HG03378 (cell line): ENCODE measurements around the gene CDC42BPA.
"Not testable (repeated sequence)": the region's sequence is repeated elsewhere in the genome, so short reads cannot be mapped to it uniquely, and the experiment has no call there.

Experiments used
- ATAC-seq: cut with Tn5 transposase; IDR thresholded peaks from one replicate; pipeline ENCODE4 v1.9.1; 2021; ENCODE audit warnings: mild to moderate bottlenecking, moderate library complexity; ENCODE audit not compliant: unreplicated experiment

Gene CDC42BPA, protein sequence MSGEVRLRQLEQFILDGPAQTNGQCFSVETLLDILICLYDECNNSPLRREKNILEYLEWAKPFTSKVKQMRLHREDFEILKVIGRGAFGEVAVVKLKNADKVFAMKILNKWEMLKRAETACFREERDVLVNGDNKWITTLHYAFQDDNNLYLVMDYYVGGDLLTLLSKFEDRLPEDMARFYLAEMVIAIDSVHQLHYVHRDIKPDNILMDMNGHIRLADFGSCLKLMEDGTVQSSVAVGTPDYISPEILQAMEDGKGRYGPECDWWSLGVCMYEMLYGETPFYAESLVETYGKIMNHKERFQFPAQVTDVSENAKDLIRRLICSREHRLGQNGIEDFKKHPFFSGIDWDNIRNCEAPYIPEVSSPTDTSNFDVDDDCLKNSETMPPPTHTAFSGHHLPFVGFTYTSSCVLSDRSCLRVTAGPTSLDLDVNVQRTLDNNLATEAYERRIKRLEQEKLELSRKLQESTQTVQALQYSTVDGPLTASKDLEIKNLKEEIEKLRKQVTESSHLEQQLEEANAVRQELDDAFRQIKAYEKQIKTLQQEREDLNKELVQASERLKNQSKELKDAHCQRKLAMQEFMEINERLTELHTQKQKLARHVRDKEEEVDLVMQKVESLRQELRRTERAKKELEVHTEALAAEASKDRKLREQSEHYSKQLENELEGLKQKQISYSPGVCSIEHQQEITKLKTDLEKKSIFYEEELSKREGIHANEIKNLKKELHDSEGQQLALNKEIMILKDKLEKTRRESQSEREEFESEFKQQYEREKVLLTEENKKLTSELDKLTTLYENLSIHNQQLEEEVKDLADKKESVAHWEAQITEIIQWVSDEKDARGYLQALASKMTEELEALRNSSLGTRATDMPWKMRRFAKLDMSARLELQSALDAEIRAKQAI (N-terminal part only)

DNA sequence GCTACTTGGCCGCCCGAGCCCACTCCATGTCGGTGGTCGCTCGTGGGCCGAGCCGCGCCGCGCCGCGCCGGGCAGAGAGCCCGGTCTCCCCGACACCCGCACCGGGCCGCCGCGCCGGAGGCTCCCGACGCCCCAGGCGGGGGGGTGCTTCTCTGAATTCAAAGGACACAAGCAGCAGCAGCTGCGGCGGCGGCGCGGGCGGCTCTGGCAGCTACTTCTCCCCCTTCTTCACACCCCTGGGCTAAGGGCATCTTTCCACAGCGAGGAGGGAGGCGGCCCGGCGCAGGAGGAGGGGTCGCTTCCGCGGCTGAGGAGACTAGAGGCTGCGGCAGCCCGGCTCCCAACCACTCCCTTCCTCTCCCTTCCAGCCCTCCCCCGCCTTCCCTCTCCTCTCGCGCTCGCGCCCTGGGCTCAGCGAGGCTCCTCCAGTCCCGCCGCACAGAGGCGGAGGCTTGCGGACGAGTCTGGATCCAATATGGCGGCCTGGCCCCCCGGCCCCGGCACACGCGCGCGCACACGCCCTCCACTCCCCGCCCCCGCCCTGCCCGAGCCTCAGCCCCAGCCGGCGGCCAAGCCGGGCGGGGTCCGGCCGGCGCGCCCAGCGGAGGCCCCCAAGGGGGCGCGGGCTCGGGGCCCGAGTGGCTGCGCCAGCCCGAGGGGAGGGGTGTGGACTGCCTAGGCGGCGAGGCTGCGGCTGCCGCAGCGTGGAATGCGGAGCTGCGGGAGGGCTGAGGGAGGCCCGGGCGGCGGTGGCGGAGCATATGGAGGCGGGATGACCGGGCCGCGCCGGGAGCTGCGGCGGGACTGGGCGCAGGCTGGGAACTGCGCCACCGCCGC is at the start of gene CDC42BPA:
CDC42BPA (minus strand) TSS at position 477 of the 837 bp plus-strand sequence. CDS start 1,310 bp downstream, outside the sequence.
- ATAC-seq: no peak

DNA sequence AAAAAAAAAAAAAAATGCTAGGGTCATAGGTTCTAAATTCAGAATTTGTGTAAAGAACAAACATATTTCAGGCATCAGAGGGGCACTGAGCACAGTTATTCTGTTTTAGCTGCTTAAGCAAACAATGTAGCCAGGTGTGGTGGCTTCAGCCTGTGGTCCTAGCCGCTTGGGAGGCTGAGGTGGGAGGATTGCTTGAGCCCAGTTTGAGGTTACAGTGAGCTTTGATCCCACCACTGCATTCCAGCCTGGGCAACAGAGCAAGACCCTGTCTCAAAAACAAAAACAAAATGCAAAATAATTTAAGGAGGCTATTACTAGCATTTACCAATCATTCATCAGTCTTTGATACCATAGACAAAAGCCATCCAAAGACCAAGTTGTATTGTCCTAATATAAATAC is 49.7 kb upstream of the CDC42BPA start:
- ATAC-seq: no peak

DNA sequence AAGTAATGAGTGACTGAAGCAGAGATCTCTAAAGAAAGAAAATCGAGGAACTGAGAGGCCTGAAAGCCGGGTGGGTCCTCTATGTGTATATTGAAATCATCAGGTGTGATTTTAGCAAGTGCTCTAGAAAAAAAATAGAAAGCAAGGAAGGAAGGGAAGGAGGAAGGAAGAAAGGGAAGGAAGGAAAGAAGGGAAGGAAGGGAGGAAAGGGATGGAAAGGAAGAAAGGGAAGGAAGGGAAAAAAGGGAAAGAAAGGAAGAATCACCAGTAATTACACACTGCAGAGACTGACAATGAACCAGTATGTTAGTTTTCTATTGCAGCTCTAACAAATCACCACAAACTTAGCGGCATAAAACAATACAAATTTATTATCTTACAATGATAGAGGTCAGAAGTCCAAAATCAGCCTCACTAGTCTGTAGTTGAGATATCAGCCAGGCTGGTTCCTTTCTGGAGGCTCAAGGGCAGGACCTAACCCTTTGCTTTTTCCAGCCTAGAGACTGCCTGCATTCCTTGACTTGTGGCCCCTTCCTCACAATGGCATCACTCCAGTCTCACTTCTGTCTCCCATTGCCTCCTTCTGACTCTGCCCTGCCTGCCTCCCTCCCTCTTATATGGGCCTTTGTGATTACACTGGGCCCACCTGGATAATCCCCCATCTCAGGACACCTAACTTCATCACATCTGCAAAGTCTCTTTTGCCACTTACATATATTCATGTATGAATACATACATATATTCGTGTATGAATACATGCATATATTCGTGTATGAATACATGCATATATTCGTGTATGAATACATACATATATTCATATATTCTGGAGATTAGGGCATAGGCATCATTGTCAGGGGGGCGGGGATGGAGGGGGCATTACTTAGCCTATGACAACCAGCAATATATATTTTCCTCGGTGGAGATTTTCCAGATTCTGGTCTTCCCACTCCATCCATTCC is 47.5 kb upstream of the CDC42BPA start:
- ATAC-seq: no peak

DNA sequence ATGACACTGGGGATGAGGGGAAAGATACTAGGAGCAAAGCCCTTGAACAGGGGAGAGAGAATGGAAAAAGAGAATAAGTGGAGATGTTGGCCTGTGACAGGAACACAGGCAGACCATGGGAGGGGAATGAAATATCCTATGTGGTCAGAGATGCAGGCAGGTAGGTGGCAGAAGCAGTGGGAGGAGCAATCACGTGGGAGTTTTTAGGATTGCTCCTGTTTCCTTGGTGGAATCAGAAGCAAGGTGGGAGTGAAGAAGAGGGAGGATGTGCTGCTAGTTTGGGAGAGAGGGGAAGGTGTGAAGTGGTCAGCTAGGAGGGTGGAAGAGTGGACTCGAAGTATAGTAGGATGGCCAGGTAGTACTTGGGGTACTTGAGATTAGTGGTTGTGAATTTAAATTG is 46.4 kb upstream of the CDC42BPA start:
- ATAC-seq: no peak

DNA sequence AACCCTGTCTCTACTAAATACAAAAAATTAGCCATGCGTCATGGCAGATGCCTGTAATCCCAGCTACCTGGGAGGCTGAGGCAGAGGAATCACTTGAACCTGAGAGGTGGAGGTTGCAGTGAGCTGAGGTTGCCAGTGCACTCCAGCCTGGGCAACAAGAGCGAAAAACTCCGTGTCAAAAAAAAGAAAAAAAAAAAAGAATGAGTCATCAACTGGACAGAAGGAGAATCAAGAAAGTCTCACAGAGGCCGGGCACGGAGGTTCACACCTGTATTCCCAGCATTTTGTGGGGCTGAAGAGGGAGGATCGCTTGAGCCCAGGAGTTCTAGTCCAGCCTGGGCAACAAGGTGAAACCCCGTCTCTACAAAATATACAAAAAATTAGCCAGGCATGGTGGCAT is 45.5 kb upstream of the CDC42BPA start:
- ATAC-seq: no peak

DNA sequence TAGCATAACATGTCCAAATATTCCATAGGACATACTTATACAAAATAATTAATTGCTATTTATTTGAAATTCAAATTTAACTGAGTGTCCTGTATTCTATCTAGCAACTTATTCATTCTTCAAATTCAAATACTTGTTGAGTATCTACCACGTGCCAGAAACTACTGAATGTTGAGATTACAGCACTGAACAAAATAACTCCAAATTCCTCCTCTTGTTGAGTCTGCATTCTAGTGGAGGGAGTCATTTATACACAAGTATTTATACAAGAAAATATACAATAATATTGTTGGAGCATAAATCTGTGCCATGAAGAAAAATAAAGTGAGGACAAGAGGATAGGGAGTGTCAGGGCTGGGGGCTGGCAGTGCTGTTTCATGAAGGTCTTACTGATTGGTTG is 43.7 kb upstream of the CDC42BPA start:
- no peak for ATAC-seq

DNA sequence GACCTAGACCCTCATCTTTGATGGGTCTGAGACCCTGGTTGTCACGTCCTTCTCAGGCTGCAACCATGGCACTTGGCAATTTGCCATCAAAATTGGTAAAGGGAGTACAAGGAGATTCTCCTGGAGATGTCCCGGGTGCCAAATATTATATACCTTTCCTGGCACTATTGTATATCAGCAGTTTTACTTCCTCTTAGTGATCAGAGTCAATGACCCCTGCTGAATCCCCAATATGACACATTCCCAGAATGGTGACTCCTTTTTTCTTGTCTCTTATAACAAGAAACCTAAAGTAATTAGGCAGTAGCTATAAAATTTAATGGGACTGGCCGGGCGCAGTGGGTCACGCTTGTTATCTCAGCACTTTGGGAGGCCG is 39.6 kb upstream of the CDC42BPA start:
- ATAC-seq: no peak

DNA sequence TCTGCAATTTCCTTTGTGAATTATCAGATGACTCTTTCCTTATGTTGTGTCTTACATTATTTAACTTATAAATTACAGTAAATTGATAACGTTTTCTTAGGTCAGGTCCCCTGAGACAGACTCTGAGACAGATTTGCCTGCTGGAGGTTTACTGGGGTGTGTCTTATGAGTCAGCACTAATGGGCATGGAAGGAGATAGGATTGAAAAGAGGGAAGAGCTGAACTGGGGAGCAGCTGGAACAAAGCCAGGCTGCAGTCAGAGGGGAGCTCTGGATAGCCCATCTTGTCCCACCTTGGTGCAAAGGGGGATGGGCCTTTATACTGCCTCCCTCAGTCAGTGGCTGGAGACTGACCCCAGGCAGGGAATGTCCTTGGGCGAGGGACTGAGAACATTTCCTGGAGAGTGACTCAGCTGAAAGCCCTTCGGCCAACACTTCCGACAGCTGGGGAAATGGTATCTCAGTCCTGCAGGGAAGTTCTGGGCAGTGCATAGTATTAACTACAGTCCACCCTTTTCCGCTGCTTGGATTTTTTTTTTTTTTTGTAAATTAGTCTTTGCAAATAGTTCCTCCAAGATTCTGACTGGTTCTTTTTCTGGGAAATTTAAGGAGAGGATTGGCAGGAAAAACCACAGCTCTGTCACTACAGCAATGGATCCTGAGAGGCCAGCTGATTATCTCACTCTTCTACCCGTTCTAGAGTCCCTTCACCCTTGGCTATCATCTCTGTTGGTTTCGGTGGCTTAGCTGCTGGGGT is 39.1 kb upstream of the CDC42BPA start:
- no peak for ATAC-seq

DNA sequence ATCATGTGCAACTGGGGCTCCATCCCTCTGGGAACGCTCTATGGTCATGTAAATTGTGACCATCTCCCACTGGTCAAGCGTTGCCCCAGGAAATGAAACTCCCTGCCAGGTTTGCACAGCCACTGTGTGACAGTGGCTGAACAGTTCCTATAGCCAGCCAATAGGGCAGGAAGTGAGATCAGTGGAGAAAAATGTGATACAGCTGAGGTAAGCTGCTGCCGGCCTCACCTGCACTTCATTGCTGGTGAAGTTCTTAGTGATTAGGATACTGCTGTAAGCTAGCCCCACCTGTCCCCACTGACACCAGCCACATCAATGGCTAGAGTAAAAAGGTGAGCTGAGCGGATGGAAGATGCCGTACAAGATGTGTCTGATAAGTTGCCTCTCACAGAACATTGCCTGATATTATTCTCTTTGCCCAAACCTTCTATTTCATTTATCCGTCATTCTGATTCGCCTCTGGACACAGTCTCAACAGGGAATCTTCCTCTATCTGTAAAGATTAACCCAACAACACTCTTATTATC is 38.4 kb upstream of the CDC42BPA start:
- ATAC-seq: no peak

DNA sequence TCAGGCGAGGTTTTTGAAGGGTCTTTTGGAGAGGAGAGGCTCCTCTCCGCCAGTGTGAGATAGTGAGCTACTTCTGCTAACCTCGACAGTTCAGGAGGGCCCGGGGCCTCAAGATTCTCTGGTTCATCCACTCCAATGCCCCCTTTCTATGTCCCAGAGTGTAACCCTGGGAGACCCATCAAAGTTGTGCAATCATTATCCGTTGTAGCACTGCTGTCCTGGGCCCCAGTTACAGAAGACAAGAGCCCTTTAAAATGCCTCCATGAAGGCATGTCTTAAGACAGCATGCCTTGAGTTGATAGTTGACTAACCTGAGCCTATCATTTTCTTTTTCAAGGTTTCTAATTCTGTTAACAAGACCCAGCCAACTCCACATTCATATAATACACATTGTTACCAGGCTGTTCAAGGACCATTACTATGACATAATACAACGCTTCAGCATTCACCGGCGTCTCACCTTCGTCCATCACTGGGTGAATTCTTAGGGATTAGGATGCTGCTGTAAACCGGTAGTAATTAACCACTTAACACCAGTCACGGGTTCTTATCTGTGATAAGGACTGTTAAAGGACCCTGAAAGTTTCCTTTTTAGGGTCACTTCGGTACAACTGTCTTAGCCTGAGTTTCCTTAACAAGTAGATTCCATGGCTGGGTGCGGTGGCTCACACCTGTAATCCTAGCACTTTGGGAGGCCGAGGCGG is 37.4 kb upstream of the CDC42BPA start:
- no peak for ATAC-seq

DNA sequence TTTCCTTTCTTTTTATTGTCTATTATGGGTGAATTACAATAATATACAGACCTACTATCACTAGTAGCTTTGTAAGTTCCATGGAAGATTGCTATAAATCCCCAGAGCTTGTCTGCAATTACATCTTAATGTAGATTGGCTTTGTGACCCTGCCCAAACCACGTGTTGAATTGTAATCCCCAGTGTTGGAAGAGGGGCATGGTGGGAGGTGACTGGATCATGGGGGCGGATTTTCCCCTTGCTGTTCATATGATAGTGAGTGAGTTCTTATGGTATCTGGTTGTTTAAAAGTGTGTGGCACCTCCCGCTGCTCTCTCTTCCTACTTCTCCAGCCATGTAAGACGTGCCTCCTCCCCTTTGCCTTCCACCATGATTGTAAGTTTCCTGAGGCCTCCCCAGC is 34.9 kb upstream of the CDC42BPA start:
- no peak for ATAC-seq

DNA sequence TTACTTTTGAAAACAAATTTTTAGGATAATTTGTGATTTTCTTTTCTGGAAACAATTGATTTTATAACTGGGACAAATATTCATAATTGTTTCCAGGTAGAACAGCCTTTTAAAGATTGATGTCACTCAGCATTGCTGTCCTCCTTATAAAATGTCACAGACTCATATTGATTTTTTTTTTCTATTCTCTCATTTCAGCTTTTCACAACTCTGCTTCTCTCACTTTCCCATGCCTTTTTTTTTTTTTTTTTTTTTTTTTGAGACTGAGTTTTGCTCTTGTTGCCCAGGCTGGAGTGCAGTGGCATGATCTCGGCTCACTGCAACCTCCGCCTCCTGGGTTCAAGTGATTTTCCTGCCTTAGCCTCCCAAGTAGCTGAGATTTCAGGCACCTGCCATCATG is 33.9 kb upstream of the CDC42BPA start:
- ATAC-seq: not testable (repeated sequence)

DNA sequence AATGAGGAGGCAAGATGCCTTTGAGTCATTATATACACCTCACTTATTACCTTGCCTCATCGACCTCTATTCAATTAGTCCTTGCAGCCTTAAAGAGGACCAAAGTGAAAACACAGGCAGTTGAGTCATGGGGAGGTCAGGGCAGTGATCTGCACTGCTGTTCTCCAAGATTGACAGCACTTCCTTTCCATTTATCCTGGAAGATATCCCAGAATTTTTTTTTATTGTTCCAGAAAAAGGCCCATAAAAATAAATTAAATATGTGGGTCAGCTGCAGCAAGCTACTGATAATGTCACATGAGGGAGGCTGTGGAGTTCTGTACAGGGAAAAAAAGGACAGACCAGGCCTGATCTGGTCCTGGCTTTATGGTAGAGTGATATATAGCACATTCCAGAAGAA is 33.2 kb upstream of the CDC42BPA start:
- no peak for ATAC-seq

DNA sequence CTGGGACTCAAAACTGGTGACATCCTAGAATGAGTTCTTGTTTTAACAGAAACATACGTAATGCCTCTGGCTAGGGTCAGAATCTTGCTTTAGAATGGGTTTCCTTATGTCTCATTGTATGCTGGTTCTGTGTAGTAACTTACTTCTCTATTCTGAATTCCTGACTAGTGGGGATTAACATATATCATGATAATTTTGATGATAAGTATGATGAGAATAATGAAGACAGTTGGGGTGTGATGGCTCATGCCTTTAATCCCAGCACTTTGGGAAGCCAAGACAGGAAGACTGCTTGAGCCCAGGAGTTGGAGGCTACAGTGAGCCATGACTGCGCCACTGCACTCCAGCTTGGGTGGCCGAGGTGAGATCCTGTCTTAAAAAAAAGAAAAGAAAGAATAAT is 31.7 kb upstream of the CDC42BPA start:
- no peak for ATAC-seq

DNA sequence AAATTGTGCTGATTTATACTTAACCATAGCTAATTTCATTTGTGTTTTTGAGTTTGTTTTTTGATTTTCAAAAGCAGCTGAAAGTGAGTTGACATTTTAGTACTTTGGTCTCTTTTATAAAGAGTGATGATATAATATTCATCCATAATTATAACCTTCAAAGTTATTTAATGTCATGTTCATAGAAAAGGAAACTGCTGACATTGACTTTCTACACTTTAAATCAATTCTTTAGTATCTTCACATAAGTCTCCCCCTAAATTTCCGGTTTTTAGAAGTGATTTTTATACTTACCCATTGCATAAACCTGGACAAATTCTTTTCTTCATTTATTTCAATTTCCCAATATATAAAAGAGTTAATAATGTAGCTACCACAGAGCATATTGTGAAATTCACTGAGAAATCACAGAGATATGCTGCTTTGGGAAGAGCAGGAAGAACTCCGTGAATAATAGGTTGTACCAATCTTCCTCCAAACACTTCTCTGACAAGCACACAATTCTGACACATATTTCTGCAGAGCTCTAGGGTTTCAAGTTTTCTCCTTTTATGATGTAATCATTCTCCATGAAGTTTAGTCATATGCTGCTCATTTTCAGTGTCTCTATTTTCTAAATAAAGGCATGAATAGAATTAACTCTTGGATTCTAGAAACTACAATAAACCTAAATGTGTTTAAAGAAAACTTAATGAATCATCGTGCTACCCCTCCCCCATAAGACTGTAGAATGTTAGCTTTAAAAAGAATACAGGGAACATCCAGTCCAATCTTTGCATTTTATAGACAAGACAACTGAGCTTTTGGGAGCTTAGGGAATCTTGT is 25.6 kb upstream of the CDC42BPA start:
- ATAC-seq: no peak

DNA sequence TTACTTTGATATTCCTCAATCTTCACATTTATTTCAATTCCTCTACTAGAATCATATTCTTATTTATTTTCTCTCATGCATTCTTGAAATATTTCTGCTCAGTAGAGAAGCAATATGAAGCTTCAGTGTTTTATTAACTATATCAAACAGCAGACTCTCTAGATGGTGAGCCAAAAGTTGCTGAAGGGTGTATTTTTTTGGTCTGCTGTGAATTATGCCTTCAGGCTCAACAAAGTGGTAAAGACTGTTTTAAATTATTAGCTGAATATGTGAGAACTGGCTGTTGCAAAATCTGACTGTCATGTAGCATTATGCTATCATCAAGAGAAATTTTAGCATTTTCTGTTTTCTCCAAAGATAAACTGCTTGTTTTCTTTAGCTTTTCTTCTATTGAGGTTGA is 24.9 kb upstream of the CDC42BPA start:
- ATAC-seq: no peak

DNA sequence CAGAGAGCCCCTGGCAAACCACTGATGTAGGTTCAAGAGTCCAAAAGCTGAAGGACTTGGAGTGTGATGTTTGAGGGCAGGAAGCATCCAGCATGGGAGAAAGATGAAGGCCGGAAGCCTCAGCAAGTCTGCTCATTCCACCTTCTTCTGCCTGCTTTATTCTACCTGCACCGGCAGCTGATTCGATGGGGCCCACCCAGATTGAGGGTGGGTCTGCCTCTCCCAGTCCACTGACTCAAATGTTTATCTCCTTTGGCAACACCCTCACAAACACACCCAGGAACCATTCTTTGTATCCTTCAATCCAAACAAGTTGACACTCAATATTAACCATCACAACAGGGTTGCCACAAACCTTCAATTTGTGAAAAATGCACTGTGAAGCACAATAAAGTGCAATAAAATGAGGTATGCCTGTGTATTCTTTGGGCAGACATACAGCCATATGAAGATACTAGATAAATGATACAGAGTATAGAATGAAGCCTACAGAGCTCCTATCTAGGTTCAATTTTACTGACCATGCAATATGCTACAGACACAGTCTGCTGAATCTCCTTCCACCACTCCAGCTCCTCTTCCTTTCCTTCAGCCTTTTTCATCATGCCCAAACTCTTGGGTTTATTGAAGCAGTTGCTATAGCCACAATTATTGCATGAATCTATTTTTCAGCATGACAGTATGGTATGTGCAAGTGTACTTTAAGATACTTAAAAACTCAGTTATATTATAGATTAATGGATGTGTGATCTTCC is 24.0 kb upstream of the CDC42BPA start:
- ATAC-seq: no peak
